Tibial nerve (tissue), 4 donors: ENCODE measurements around the gene PDCD1. TPM values are rescaled to one million over a fixed set of nuclear protein-coding genes. Genes with fewer than 3 reads are reported as not detected.

Experiments
- DNase-seq, 2 donors: peaks; one replicate each; pipeline ENCODE4 v3.0.0-alpha.2; 2019; ENCODE audit warnings: low spot score in 2 of 2
- H3K27ac ChIP-seq, 4 donors: fragments of 200-600 bp; sonication (generic) in 3 of 4; one replicate each; pipeline ENCODE4 v1.5.1; 2017 to 2019; ENCODE audit warnings: mild to moderate bottlenecking in 1 of 4
- H3K27me3 ChIP-seq, 2 donors: fragments of 200-600 bp; sonication (generic) in 1 of 2; one replicate each; pipeline versions ENCODE4 v1.5.1 to v1.6.0; 2017 to 2019
- H3K36me3 ChIP-seq, 3 donors: fragments of 200-600 bp; sonication (generic); one replicate each; pipeline ENCODE4 v1.5.1; 2018 to 2019
- H3K4me1 ChIP-seq, 4 donors: fragments of 200-600 bp; sonication (generic) in 3 of 4; one replicate each; pipeline ENCODE4 v1.5.1; 2017 to 2019
- H3K4me3 ChIP-seq, 4 donors: fragments of 200-600 bp; sonication (generic) in 3 of 4; one replicate each; pipeline ENCODE4 v1.5.1; 2017 to 2019; ENCODE audit warnings: mild to moderate bottlenecking in 1 of 4, moderate library complexity in 1 of 4
- H3K9me3 ChIP-seq, 4 donors: fragments of 200-600 bp; sonication (generic) in 3 of 4; one replicate each; pipeline ENCODE4 v1.5.1; 2017 to 2019
- CTCF ChIP-seq, 5 experiments: fragments of 200-600 bp in 3 of 5; fragments of 450-650 bp in 2 of 5; sonication (generic) in 3 of 5; IDR thresholded peaks; one replicate each; pipeline ENCODE4 v1.5.1; 2016 to 2019; ENCODE audit warnings: antibody characterized with exemption in 5 of 5, mild to moderate bottlenecking in 3 of 5, moderate library complexity in 2 of 5
- EP300 ChIP-seq, 2 donors: sonication (generic); formaldehyde crosslinking; IDR thresholded peaks; one replicate each; pipeline ENCODE4 v1.6.1; 2017; ENCODE audit warnings: antibody characterized with exemption in 2 of 2, mild to moderate bottlenecking in 1 of 2
- POLR2A ChIP-seq, 2 donors: fragments of 450-650 bp; IDR thresholded peaks; one replicate each; pipeline ENCODE4 v1.6.1; 2017; ENCODE audit warnings: antibody characterized with exemption in 2 of 2, mild to moderate bottlenecking in 2 of 2, moderate library complexity in 2 of 2
- WGBS, 2 donors: methylation state at CpG; one replicate each; pipeline ENCODE4 v1.1.5; 2018; 5-methylcytosine and 5-hydroxymethylcytosine counted together
- total RNA-seq, 4 donors: library from RNA; depleted of rRNA; stranded (reverse); fragments of >200 nt; gene quantifications; one replicate each; pipeline ENCODE4 v1.1.0, GENCODE V29; 2016

Gene PDCD1
- total RNA-seq, 4 donors from 2014 or later, result 0.22 to 0.60 (median 0.42) TPM; not detected in 1

- H3K36me3 ChIP-seq, result no peaks in the 10 kb centered on the region
- 73 to 79% methylated on average over 25 to 37 of the region's 37 CpGs for WGBS, 2 donors
- H3K4me3 ChIP-seq, result peak overlapping the region; percentile 29 to 57 (median 42)
- no peaks in the 10 kb centered on the region for H3K9me3 ChIP-seq
- peaks cover 0 to 3% of the 10 kb centered on the region in 2 donors for H3K27me3 ChIP-seq
- H3K27ac ChIP-seq, result peak overlapping the region; percentile 63 to 85 (median 78)
- TF ChIP-seq EP300 (IDR thresholded peaks at IDR 0.05), result no peak
- TF ChIP-seq CTCF (IDR thresholded peaks at IDR 0.05), result no peak
- TF ChIP-seq POLR2A (IDR thresholded peaks at IDR 0.05), result no peak
- DNase-seq, result no peak
- H3K4me1 ChIP-seq, result peaks cover 0 to 33% (median 16%) of the 10 kb centered on the region in 4 donors
Observed at GRCh38 chr2:241844831-241845578, 13.7 kb downstream of the PDCD1 start.

GRCh38 chr2:241844066-241844728, 14.5 kb downstream of the PDCD1 start:
- Histone ChIP-seq H3K4me3 (peak overlapping the region; percentile 29 to 57 (median 42)), H3K36me3 (no peaks in the 10 kb centered on the region), H3K27ac (peak overlapping the region; percentile 63 to 85 (median 78)), H3K27me3 (peaks cover 0 to 3% of the 10 kb centered on the region in 2 donors), H3K4me1 (peaks cover 0 to 33% (median 16%) of the 10 kb centered on the region in 4 donors), H3K9me3 (no peaks in the 10 kb centered on the region)
- peak; percentile 37 to 62 for DNase-seq
- WGBS, 2 donors, result 9 to 11% methylated on average over 36 to 42 of the region's 65 CpGs
- TF ChIP-seq POLR2A (IDR thresholded peaks at IDR 0.05) (no peak), EP300 (IDR thresholded peaks at IDR 0.05) (peak in 1 of 2 donors; percentile 67), CTCF (IDR thresholded peaks at IDR 0.05) (peak in 4 of 5 experiments; percentile 11 to 61 (median 37))

- Histone ChIP-seq H3K27ac (peak overlapping the region; percentile 63 to 85 (median 78)), H3K9me3 (no peaks in the 10 kb centered on the region), H3K27me3 (peaks cover 0 to 3% of the 10 kb centered on the region in 2 donors), H3K4me1 (peaks cover 0 to 33% (median 16%) of the 10 kb centered on the region in 4 donors), H3K36me3 (no peaks in the 10 kb centered on the region), H3K4me3 (peak overlapping the region; percentile 16 to 57 (median 33))
- no peak for DNase-seq
- 51 to 63% methylated on average over 18 to 33 of the region's 52 CpGs for WGBS, 2 donors
- no peak for TF ChIP-seq POLR2A (IDR thresholded peaks at IDR 0.05)
- no peak for TF ChIP-seq EP300 (IDR thresholded peaks at IDR 0.05)
- TF ChIP-seq CTCF (IDR thresholded peaks at IDR 0.05), result no peak
Observed at GRCh38 chr2:241843321-241844065, 15.2 kb downstream of the PDCD1 start.

- DNase-seq, result peak; percentile 31 to 36
- H3K4me1 ChIP-seq, result peaks cover 0 to 33% (median 16%) of the 10 kb centered on the region in 4 donors
- peaks cover 0 to 6% of the 10 kb centered on the region in 2 donors for H3K27me3 ChIP-seq
- peak overlapping the region; percentile 63 to 85 (median 78) for H3K27ac ChIP-seq
- no peaks in the 10 kb centered on the region for H3K36me3 ChIP-seq
- no peak for TF ChIP-seq POLR2A (IDR thresholded peaks at IDR 0.05)
- peak in 1 of 2 donors; percentile 53 for TF ChIP-seq EP300 (IDR thresholded peaks at IDR 0.05)
- TF ChIP-seq CTCF (IDR thresholded peaks at IDR 0.05), result no peak
- H3K9me3 ChIP-seq, result no peaks in the 10 kb centered on the region
- WGBS, 2 donors, result 41 to 48% methylated on average over 29 of the region's 29 CpGs
- H3K4me3 ChIP-seq, result peak overlapping the region in 3 of 4 donors; percentile 8 to 57 (median 37)
Observed at GRCh38 chr2:241842620-241843211, 16.0 kb downstream of the PDCD1 start.
